H1 (cell line): Measurements from ENCODE around the gene BCAM.

Source experiments
- CHD1 ChIP-seq: IDR thresholded peaks from 2 replicates; pipeline ENCODE4 v1.6.1; 2012; ENCODE audit warnings: low read depth, low read length, improper control_type of control experiment
- CREB1 ChIP-seq: IDR thresholded peaks from 2 replicates; pipeline ENCODE4 v1.6.1; 2012; ENCODE audit warnings: inconsistent platforms
- EP300 ChIP-seq, 2 experiments: IDR thresholded peaks; 1 replicate in 1 of 2; 2 replicates in 1 of 2; pipeline ENCODE4 v1.6.1; 2011 to 2012; ENCODE audit warnings: low read depth in 2 of 2, low read length in 2 of 2, mild to moderate bottlenecking in 2 of 2, borderline replicate concordance in 1 of 2, inconsistent platforms in 1 of 2, moderate library complexity in 1 of 2
- EZH2 ChIP-seq: fragments of 200-600 bp; sonication (generic); IDR thresholded peaks from 2 replicates; pipeline ENCODE4 v1.7.1; 2012; ENCODE audit warnings: low read depth, mild to moderate bottlenecking, moderate library complexity, low read length, inconsistent platforms; ENCODE audit not compliant: severe bottlenecking
- HDAC6 ChIP-seq: IDR thresholded peaks from one replicate; pipeline ENCODE4 v1.7.1; 2012; ENCODE audit warnings: low read depth, mild to moderate bottlenecking, inconsistent platforms, low read length, moderate library complexity
- JUN ChIP-seq: IDR thresholded peaks from 2 replicates; pipeline ENCODE4 v1.6.1; 2011; ENCODE audit warnings: low read depth, mild to moderate bottlenecking, improper control_type of control experiment, low read length
- JUND ChIP-seq: IDR thresholded peaks from 2 replicates; pipeline ENCODE4 v1.6.1; 2011; ENCODE audit warnings: mild to moderate bottlenecking, improper control_type of control experiment, low read length
- NRF1 ChIP-seq: IDR thresholded peaks from 2 replicates; pipeline ENCODE4 v1.6.1; 2011; ENCODE audit warnings: mild to moderate bottlenecking, low read depth, low read length, improper control_type of control experiment
- PHF8 ChIP-seq: fragments of 200-600 bp; sonication (generic); conservative IDR thresholded peaks from 2 replicates; pipeline ENCODE4 v1.7.1; 2012; ENCODE audit warnings: low read depth, mild to moderate bottlenecking, inconsistent platforms, low read length, moderate library complexity
- RNF2 ChIP-seq: fragments of 200-900, 300-1000 bp; sonication (generic); IDR thresholded peaks from 2 replicates; pipeline ENCODE4 v1.7.1; 2016; ENCODE audit warnings: borderline replicate concordance, low read depth, mild to moderate bottlenecking, antibody characterized with exemption, low read length; ENCODE audit not compliant: poor library complexity, severe bottlenecking; ENCODE audit errors: missing control alignments
- SP1 ChIP-seq: IDR thresholded peaks from 2 replicates; pipeline ENCODE4 v1.6.1; 2011; ENCODE audit warnings: low read depth, low read length
- ZNF274 ChIP-seq: IDR thresholded peaks from 2 replicates; pipeline ENCODE4 v1.7.0; 2012; ENCODE audit warnings: low read length, borderline replicate concordance; ENCODE audit errors: extremely low read depth
- TF ChIP-seq, protein P1 (sequence below): IDR thresholded peaks from 2 replicates; pipeline ENCODE4 v1.6.1; 2012; ENCODE audit warnings: inconsistent platforms
- TF ChIP-seq, protein P2 (sequence below), 3 experiments: IDR thresholded peaks; 1 replicate in 2 of 3; 2 replicates in 1 of 3; pipeline versions ENCODE4 v1.5.1 to v1.6.1; 2011; ENCODE audit warnings: low read length in 3 of 3, mild to moderate bottlenecking in 3 of 3, inconsistent platforms in 2 of 3, low read depth in 1 of 3, moderate library complexity in 1 of 3; ENCODE audit not compliant: insufficient read depth in 1 of 3; ENCODE audit errors: control extremely low read depth in 1 of 3

DNA sequence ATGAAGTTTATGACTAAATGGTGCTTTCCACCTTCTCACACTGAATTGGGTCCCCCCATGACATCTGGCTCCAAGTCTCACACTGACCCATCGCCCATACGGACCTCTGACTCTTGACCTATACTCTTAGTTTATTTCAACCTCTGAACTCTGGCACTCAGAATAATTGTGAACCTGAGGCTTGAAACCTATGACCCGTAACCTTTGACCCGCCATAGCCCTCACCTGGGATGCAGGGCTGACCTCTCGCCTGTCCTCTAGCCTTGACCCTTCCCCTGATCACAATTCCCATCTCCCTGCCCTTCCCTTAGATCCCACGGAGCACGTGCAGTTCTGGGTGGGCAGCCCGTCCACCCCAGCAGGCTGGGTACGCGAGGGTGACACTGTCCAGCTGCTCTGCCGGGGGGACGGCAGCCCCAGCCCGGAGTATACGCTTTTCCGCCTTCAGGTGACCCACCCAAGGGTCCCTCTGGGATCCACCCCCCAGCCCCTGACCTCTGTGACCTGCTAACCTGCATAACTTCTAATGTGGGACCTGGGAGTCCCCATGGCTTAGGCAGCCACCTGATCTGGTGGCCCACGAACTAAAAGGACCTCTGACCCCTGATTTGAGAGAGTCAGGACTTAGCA lies 5.1 kb downstream of the BCAM start:
- TF ChIP-seq JUN (no peak), PHF8 (no peak), JUND (no peak), ZNF274 (no peak), CREB1 (no peak), HDAC6 (no peak), CHD1 (no peak), RNF2 (no peak), EZH2 (no peak), SP1 (no peak), EP300 (IDR thresholded peaks at IDR 0.05; ENCODE audit: borderline replicate concordance in 1 of 2, low read depth in 2 of 2, low read length in 2 of 2) (no peak), NRF1 (no peak)
- TF ChIP-seq, protein P1, sequence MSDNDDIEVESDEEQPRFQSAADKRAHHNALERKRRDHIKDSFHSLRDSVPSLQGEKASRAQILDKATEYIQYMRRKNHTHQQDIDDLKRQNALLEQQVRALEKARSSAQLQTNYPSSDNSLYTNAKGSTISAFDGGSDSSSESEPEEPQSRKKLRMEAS: no peak
- TF ChIP-seq, protein P2, sequence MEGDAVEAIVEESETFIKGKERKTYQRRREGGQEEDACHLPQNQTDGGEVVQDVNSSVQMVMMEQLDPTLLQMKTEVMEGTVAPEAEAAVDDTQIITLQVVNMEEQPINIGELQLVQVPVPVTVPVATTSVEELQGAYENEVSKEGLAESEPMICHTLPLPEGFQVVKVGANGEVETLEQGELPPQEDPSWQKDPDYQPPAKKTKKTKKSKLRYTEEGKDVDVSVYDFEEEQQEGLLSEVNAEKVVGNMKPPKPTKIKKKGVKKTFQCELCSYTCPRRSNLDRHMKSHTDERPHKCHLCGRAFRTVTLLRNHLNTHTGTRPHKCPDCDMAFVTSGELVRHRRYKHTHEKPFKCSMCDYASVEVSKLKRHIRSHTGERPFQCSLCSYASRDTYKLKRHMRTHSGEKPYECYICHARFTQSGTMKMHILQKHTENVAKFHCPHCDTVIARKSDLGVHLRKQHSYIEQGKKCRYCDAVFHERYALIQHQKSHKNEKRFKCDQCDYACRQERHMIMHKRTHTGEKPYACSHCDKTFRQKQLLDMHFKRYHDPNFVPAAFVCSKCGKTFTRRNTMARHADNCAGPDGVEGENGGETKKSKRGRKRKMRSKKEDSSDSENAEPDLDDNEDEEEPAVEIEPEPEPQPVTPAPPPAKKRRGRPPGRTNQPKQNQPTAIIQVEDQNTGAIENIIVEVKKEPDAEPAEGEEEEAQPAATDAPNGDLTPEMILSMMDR (IDR thresholded peaks at IDR 0.05; ENCODE audit: control extremely low read depth in 1 of 3, insufficient read depth in 1 of 3, low read depth in 1 of 3, low read length in 3 of 3): no peak
